Vagina (tissue), 2 donors: ENCODE data around the gene TMEM9.

Source experiments
- CTCF ChIP-seq, 3 experiments: fragments of 450-650 bp in 2 of 3; fragments of 200-600 bp in 1 of 3; sonication (generic) in 1 of 3; IDR thresholded peaks; one replicate each; pipeline ENCODE4 v1.5.1; 2017 to 2019; ENCODE audit warnings: antibody characterized with exemption in 3 of 3, mild to moderate bottlenecking in 2 of 3, moderate library complexity in 2 of 3
- POLR2AphosphoS5 ChIP-seq, 2 donors: sonication (generic); formaldehyde crosslinking; IDR thresholded peaks; one replicate each; pipeline ENCODE4 v1.9.0; 2017; ENCODE audit warnings: antibody characterized with exemption in 2 of 2, mild to moderate bottlenecking in 2 of 2, low read depth in 1 of 2; ENCODE audit not compliant: insufficient read depth in 1 of 2

GRCh38 chr1:201183209-201183608 is 28.9 kb upstream of the TMEM9 start:
- TF ChIP-seq POLR2AphosphoS5 (IDR thresholded peaks at IDR 0.05; ENCODE audit: insufficient read depth in 1 of 2, low read depth in 1 of 2) (no peak), CTCF (IDR thresholded peaks at IDR 0.05) (no peak)
